ENCODE data around the gene TCAF1. TPM values are rescaled to one million over a fixed set of nuclear protein-coding genes. Genes with fewer than 3 reads are reported as not detected.

TCAF1 gene
- polyA plus RNA-seq, 1 donor from 2014 or later: 172 TPM

- Histone ChIP-seq H3F3A (ENCODE audit: insufficient read depth, low read length, poor library complexity, severe bottlenecking) (no peaks in the 10 kb centered on the region), H3K27ac (ENCODE audit: low read length) (no peak overlapping the region), H3K4me3 (ENCODE audit: low read length) (no peak overlapping the region), H3K4me2 (ENCODE audit: low read length) (no peak overlapping the region), H3K9ac (ENCODE audit: low read length) (no peak overlapping the region), H3K9me2 (ENCODE audit: insufficient read depth, low read length) (no peaks in the 10 kb centered on the region), H3K79me2 (replicated peaks; ENCODE audit: insufficient read depth, low read length) (no peaks in the 10 kb centered on the region), H2AFZ (ENCODE audit: low read depth, low read length) (no peak overlapping the region), H3K27me3 (ENCODE audit: insufficient read depth, low read depth, low read length) (no peaks in the 10 kb centered on the region), H4K20me1 (ENCODE audit: insufficient read depth) (no peaks in the 10 kb centered on the region), H3K36me3 (ENCODE audit: insufficient read depth, low read length) (no peaks in the 10 kb centered on the region), H3K9me3 (ENCODE audit: low read length) (no peaks in the 10 kb centered on the region)
- TF ChIP-seq SMC3 (conservative IDR thresholded peaks at IDR 0.05; ENCODE audit: poor library complexity) (no peak), RAD21 (conservative IDR thresholded peaks at IDR 0.05) (no peak), EZH2 (IDR thresholded peaks at IDR 0.05; ENCODE audit: borderline replicate concordance, insufficient read depth, low read length, poor library complexity, severe bottlenecking) (no peak), REST (IDR thresholded peaks at IDR 0.05; ENCODE audit: borderline replicate concordance) (no peak), POLR2AphosphoS5 (IDR thresholded peaks at IDR 0.05) (no peak), CTCF (IDR thresholded peaks at IDR 0.05; ENCODE audit: poor library complexity, severe bottlenecking) (no peak), EP300 (conservative IDR thresholded peaks at IDR 0.05; ENCODE audit: poor library complexity, severe bottlenecking) (no peak), MXI1 (conservative IDR thresholded peaks at IDR 0.05; ENCODE audit: poor library complexity, severe bottlenecking) (no peak), TAF1 (IDR thresholded peaks at IDR 0.05; ENCODE audit: low read depth) (no peak)
Observed at GRCh38 chr7:143924851-143925250, 22.9 kb upstream of the TCAF1 start.

GRCh38 chr7:143914938-143915652 lies 13.1 kb upstream of the TCAF1 start:
- Histone ChIP-seq H3K9ac (ENCODE audit: low read length) (no peak overlapping the region), H3K9me3 (ENCODE audit: low read length) (no peaks in the 10 kb centered on the region), H2AFZ (ENCODE audit: low read depth, low read length) (no peak overlapping the region), H3K9me2 (ENCODE audit: insufficient read depth, low read length) (no peaks in the 10 kb centered on the region), H3K4me3 (ENCODE audit: low read length) (no peak overlapping the region), H4K20me1 (ENCODE audit: insufficient read depth) (no peaks in the 10 kb centered on the region), H3K27me3 (ENCODE audit: insufficient read depth, low read depth, low read length) (no peaks in the 10 kb centered on the region), H3K79me2 (replicated peaks; ENCODE audit: insufficient read depth, low read length) (no peaks in the 10 kb centered on the region), H3K4me2 (ENCODE audit: low read length) (no peak overlapping the region), H3F3A (ENCODE audit: insufficient read depth, low read length, poor library complexity, severe bottlenecking) (no peaks in the 10 kb centered on the region), H3K27ac (ENCODE audit: low read length) (no peak overlapping the region), H3K36me3 (ENCODE audit: insufficient read depth, low read length) (no peaks in the 10 kb centered on the region)
- TF ChIP-seq MXI1 (conservative IDR thresholded peaks at IDR 0.05; ENCODE audit: poor library complexity, severe bottlenecking) (no peak), CTCF (IDR thresholded peaks at IDR 0.05; ENCODE audit: poor library complexity, severe bottlenecking) (no peak), POLR2AphosphoS5 (IDR thresholded peaks at IDR 0.05) (no peak), TAF1 (IDR thresholded peaks at IDR 0.05; ENCODE audit: low read depth) (no peak), SMC3 (conservative IDR thresholded peaks at IDR 0.05; ENCODE audit: poor library complexity) (no peak), RAD21 (conservative IDR thresholded peaks at IDR 0.05) (no peak), REST (IDR thresholded peaks at IDR 0.05; ENCODE audit: borderline replicate concordance) (no peak), EP300 (conservative IDR thresholded peaks at IDR 0.05; ENCODE audit: poor library complexity, severe bottlenecking) (no peak), EZH2 (IDR thresholded peaks at IDR 0.05; ENCODE audit: borderline replicate concordance, insufficient read depth, low read length, poor library complexity, severe bottlenecking) (no peak)

Data from neural cell (in vitro differentiated cells).